A549 (cell line): ENCODE measurements around the gene CIT. TPM values are rescaled to one million over a fixed set of nuclear protein-coding genes. Genes with fewer than 3 reads are reported as not detected.

Experiments
- ATAC-seq, 2 experiments: fragments of 200-7000 bp in 1 of 2; fragments of >200 bp in 1 of 2; cut with Nextera tagmentation in 1 of 2; cut with Tn5 transposase in 1 of 2; 3 replicates each; pipeline versions ENCODE4 v1.8.0 to v1.9.1; 2018 to 2020; ENCODE audit warnings: mild to moderate bottlenecking in 1 of 2, moderate library complexity in 1 of 2
- CTCF ChIA-PET: fragments of 300-600 bp; sonication (Branson Sonifier 250); formaldehyde crosslinking; extraction: SDS; loops from one replicate; lab custom pipeline; 2021; ENCODE audit warnings: antibody characterized with exemption, inconsistent platforms; lab: Yijun Ruan, JAX
- POLR2A ChIA-PET: fragments of 350-600 bp; formaldehyde crosslinking; extraction: SDS; loops from one replicate; lab custom pipeline; 2021; ENCODE audit warnings: antibody characterized with exemption, inconsistent platforms; lab: Yijun Ruan, JAX
- DNase-seq, 2 experiments: peaks; one replicate each; pipeline versions ENCODE4 v3.0.0 to v3.0.0-alpha.2; 2011 to 2016; ENCODE audit warnings: low read depth in 1 of 2, low spot score in 1 of 2
- FAIRE-seq: peaks from 2 replicates; lab custom pipeline; 2011; peaks lifted over from hg19 to GRCh38; lab: Jason Lieb, UNC
- H3K27ac ChIP-seq, 2 experiments: fragments of >200 bp; sonication (Bioruptor Twin); formaldehyde crosslinking; 3 replicates each; pipeline ENCODE4 v1.5.1; 2016 to 2017
- H3K4me1 ChIP-seq: fragments of >200 bp; sonication (Bioruptor Twin); formaldehyde crosslinking; 3 replicates; pipeline ENCODE4 v1.6.1; 2016
- H3K4me2 ChIP-seq: fragments of >200 bp; sonication (Bioruptor Twin); formaldehyde crosslinking; 3 replicates; pipeline ENCODE4 v1.6.1; 2016
- H3K4me3 ChIP-seq: fragments of >200 bp; sonication (Bioruptor Twin); formaldehyde crosslinking; 3 replicates; pipeline ENCODE4 v1.5.1; 2016
- H3K9me3 ChIP-seq: fragments of >200 bp; sonication (Bioruptor Twin); formaldehyde crosslinking; 3 replicates; pipeline ENCODE4 v1.6.1; 2016
- CBX8 ChIP-seq: fragments of 200-600 bp; sonication (generic); IDR thresholded peaks from 2 replicates; pipeline ENCODE4 v1.6.1; 2016
- CEBPB ChIP-seq, 2 experiments: fragments of >200 bp in 1 of 2; sonication (Bioruptor Twin) in 1 of 2; formaldehyde crosslinking in 1 of 2; IDR thresholded peaks; 2 replicates each; pipeline ENCODE4 v1.6.1; 2012 to 2016
- CHD2 ChIP-seq: fragments of 150-350 bp; IDR thresholded peaks from 2 replicates; pipeline ENCODE4 v1.6.1; 2014; ENCODE audit warnings: low read length; ENCODE audit not compliant: partially characterized antibody
- EHMT2 ChIP-seq: fragments of 200-600 bp; sonication (generic); IDR thresholded peaks from 2 replicates; pipeline ENCODE4 v1.6.1; 2016; ENCODE audit warnings: antibody characterized with exemption, low read depth, mild to moderate bottlenecking, moderate library complexity
- EP300 ChIP-seq, 2 experiments: fragments of >200 bp; sonication (Bioruptor Twin); formaldehyde crosslinking; IDR thresholded peaks; 2 replicates in 1 of 2; 3 replicates in 1 of 2; pipeline ENCODE4 v1.6.1; 2016 to 2017
- FOSB ChIP-seq: fragments of 250-450 bp; sonication (Bioruptor Pico); IDR thresholded peaks from 2 replicates; pipeline ENCODE4 v1.5.0; 2020; ENCODE audit warnings: mild to moderate bottlenecking, moderate library complexity
- FOXS1 ChIP-seq: fragments of 250-450 bp; sonication (Bioruptor Pico); IDR thresholded peaks from 2 replicates; pipeline ENCODE4 v1.5.0; 2020; ENCODE audit warnings: mild to moderate bottlenecking, moderate library complexity
- GATA3 ChIP-seq: IDR thresholded peaks from 2 replicates; pipeline ENCODE4 v1.6.1; 2012; ENCODE audit warnings: borderline replicate concordance
- HEYL ChIP-seq: fragments of 250-450 bp; sonication (Bioruptor Pico); IDR thresholded peaks from 2 replicates; pipeline ENCODE4 v1.8.0; 2021; ENCODE audit warnings: mild to moderate bottlenecking, moderate library complexity
- HOXB13 ChIP-seq: fragments of 250-450 bp; sonication (Bioruptor Pico); IDR thresholded peaks from 2 replicates; pipeline ENCODE4 v1.5.0; 2020; ENCODE audit warnings: low read depth, mild to moderate bottlenecking, moderate library complexity
- JUNB ChIP-seq: fragments of >200 bp; sonication (Bioruptor Twin); formaldehyde crosslinking; IDR thresholded peaks from 2 replicates; pipeline ENCODE4 v1.6.1; 2016
- NPAS2 ChIP-seq: fragments of 250-450 bp; sonication (Bioruptor Pico); IDR thresholded peaks from 2 replicates; pipeline ENCODE4 v1.8.0; 2022; ENCODE audit warnings: mild to moderate bottlenecking, moderate library complexity, borderline replicate concordance
- SREBF2 ChIP-seq: fragments of 450-650 bp; IDR thresholded peaks from 2 replicates; pipeline ENCODE4 v1.6.1; 2014; ENCODE audit warnings: mild to moderate bottlenecking, moderate library complexity
- TFCP2L1 ChIP-seq: fragments of 250-450 bp; sonication (Bioruptor Pico); IDR thresholded peaks from 2 replicates; pipeline ENCODE4 v1.5.0; 2021; ENCODE audit warnings: mild to moderate bottlenecking
- TP53 ChIP-seq: fragments of 250-450 bp; sonication (Bioruptor Pico); IDR thresholded peaks from 2 replicates; pipeline ENCODE4 v1.5.0; 2021; ENCODE audit warnings: mild to moderate bottlenecking, moderate library complexity
- ZC3H11A ChIP-seq: fragments of 450-650 bp; IDR thresholded peaks from 2 replicates; pipeline ENCODE4 v1.6.1; 2014; ENCODE audit warnings: antibody characterized with exemption, mild to moderate bottlenecking
- ZFP36 ChIP-seq: fragments of 450-650 bp; IDR thresholded peaks from 2 replicates; pipeline ENCODE4 v1.6.1; 2014; ENCODE audit warnings: borderline replicate concordance; ENCODE audit not compliant: partially characterized antibody
- ZNF302 ChIP-seq: fragments of 250-450 bp; sonication (Bioruptor Pico); IDR thresholded peaks from 2 replicates; pipeline ENCODE4 v1.9.0; 2021; ENCODE audit warnings: inconsistent platforms, mild to moderate bottlenecking, moderate library complexity
- ZSCAN20 ChIP-seq: fragments of 250-450 bp; sonication (Bioruptor Pico); IDR thresholded peaks from 2 replicates; pipeline ENCODE4 v1.8.0; 2022; ENCODE audit warnings: mild to moderate bottlenecking, moderate library complexity
- WGBS: methylation state at CpG from one replicate; pipeline ENCODE4 v1.1.6; 2017; ENCODE audit errors: missing lambda C conversion rate; 5-methylcytosine and 5-hydroxymethylcytosine counted together
- polyA plus RNA-seq, 4 experiments: library from polyadenylated mRNA; depleted of rRNA in 3 of 4; stranded (reverse); fragments of >200 nt; fragmentation: RNase III in 1 of 4; extraction: RNeasy Plus Mini Kit Qiagen cat#74134 plus additional on column Dnase treatment in 1 of 4; gene quantifications; 2 replicates in 3 of 4; 3 replicates in 1 of 4; pipeline ENCODE4 v1.2.3, GENCODE V29; 2011 to 2017
- TF ChIP-seq, protein P1 (sequence below): fragments of >200 bp; sonication (Bioruptor Twin); formaldehyde crosslinking; IDR thresholded peaks from 3 replicates; pipeline ENCODE4 v1.5.1; 2016
- TF ChIP-seq, protein P2 (sequence below): fragments of 200-600 bp; sonication (generic); IDR thresholded peaks from 2 replicates; pipeline ENCODE4 v1.6.1; 2016; ENCODE audit warnings: antibody characterized with exemption, mild to moderate bottlenecking, moderate library complexity

The CIT gene
- polyA plus RNA-seq, 2 of the 4 experiments (the other 2 are of a cell fraction) = 12.5 to 25.4 TPM

DNA sequence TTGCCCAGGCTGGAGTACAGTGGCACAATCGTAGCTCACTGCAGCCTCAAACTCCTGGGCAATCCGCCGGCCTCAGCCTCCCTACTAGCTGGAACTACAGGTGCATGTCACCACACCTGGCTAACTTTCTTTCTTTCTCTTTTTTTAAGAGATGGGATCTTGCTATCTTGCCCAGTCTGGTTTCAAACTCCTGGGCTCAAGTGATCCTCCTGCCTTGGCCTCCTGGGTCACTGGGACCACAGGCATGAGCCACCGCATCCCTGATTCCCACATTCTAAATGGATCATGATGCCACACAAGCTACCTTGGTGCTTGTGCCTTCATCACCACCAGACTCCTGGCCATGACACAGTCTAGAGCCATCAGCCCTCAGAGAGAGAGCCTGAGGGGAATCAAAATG, 165.4 kb downstream of the CIT start:
- Histone ChIP-seq H3K4me1 (peaks cover 10% of the 10 kb centered on the region), H3K4me3 (no peak overlapping the region), H3K4me2 (no peak overlapping the region), H3K27ac (no peak overlapping the region), H3K9me3 (no peaks in the 10 kb centered on the region)
- CTCF ChIA-PET = interaction anchor here (1.0 to 1.7 kb wide), 2 partner anchors 10 to 13 kb away, joined by 3 to 6 read pairs; no protein-coding TSS in a partner anchor
- DNase-seq (no peak), ATAC-seq (no peak), FAIRE-seq (no peak)
- POLR2A ChIA-PET = no interaction called here
- 97% methylated on average over 4 of the region's 4 CpGs for WGBS
- TF ChIP-seq ZNF302 (CRISPR knock-in tag) (no peak), HEYL (CRISPR knock-in tag) (no peak), SREBF2 (no peak), FOSB (CRISPR knock-in tag) (no peak), EHMT2 (no peak), TFCP2L1 (CRISPR knock-in tag) (no peak), EP300 (IDR thresholded peaks at IDR 0.05) (no peak), GATA3 (no peak), HOXB13 (CRISPR knock-in tag) (no peak), JUNB (no peak), TP53 (CRISPR knock-in tag) (no peak), CEBPB (IDR thresholded peaks at IDR 0.05) (no peak), CHD2 (no peak), ZC3H11A (no peak), ZFP36 (no peak)
- TF ChIP-seq, protein P1, sequence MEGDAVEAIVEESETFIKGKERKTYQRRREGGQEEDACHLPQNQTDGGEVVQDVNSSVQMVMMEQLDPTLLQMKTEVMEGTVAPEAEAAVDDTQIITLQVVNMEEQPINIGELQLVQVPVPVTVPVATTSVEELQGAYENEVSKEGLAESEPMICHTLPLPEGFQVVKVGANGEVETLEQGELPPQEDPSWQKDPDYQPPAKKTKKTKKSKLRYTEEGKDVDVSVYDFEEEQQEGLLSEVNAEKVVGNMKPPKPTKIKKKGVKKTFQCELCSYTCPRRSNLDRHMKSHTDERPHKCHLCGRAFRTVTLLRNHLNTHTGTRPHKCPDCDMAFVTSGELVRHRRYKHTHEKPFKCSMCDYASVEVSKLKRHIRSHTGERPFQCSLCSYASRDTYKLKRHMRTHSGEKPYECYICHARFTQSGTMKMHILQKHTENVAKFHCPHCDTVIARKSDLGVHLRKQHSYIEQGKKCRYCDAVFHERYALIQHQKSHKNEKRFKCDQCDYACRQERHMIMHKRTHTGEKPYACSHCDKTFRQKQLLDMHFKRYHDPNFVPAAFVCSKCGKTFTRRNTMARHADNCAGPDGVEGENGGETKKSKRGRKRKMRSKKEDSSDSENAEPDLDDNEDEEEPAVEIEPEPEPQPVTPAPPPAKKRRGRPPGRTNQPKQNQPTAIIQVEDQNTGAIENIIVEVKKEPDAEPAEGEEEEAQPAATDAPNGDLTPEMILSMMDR = no peak

DNA sequence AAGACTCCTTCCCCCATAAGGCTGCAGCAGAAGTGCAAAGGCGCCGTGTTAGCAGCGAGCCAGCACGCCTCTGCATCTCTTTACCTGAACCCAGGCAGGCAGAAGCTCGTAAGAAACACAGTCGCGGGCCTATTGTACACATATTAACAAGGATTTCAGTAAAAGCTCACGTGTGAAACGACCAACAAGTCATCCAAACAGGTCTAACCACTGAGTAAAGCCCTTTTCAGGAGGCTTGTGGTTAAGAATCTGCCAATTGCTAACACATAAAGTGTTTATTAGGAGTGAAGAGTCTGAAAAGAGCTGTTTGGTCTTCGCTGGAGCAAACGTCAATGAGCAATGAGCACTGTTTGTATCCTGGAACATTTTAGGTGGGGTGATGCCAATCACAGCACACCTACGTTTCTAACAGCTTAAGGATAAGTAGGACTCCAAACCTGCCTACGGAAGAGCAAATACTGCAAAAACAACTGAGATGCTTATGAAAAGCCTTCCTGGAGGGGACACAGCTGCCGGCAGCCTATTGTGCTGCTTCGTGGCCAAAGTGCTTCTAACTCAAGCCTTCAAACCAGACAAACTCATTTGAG, 166.1 kb downstream of the CIT start:
- POLR2A ChIA-PET = no interaction called here
- CTCF ChIA-PET = interaction anchor here (1.7 kb wide), 1 partner anchor 10 kb away, joined by 6 read pairs; no protein-coding TSS in a partner anchor
- DNase-seq (no peak), FAIRE-seq (no peak), ATAC-seq (no peak)
- H3K4me2 ChIP-seq = no peak overlapping the region
- TF ChIP-seq ZNF302 (CRISPR knock-in tag) = no peak
- TF ChIP-seq NPAS2 (CRISPR knock-in tag) = no peak
- no peak for TF ChIP-seq HOXB13 (CRISPR knock-in tag)
- TF ChIP-seq ZSCAN20 (CRISPR knock-in tag) = no peak
- TF ChIP-seq EHMT2 = no peak
- TF ChIP-seq FOXS1 (CRISPR knock-in tag) = no peak
- no peak for TF ChIP-seq TP53 (CRISPR knock-in tag)
- no peak for TF ChIP-seq ZFP36
- TF ChIP-seq CBX8 = no peak
- TF ChIP-seq, protein P2, sequence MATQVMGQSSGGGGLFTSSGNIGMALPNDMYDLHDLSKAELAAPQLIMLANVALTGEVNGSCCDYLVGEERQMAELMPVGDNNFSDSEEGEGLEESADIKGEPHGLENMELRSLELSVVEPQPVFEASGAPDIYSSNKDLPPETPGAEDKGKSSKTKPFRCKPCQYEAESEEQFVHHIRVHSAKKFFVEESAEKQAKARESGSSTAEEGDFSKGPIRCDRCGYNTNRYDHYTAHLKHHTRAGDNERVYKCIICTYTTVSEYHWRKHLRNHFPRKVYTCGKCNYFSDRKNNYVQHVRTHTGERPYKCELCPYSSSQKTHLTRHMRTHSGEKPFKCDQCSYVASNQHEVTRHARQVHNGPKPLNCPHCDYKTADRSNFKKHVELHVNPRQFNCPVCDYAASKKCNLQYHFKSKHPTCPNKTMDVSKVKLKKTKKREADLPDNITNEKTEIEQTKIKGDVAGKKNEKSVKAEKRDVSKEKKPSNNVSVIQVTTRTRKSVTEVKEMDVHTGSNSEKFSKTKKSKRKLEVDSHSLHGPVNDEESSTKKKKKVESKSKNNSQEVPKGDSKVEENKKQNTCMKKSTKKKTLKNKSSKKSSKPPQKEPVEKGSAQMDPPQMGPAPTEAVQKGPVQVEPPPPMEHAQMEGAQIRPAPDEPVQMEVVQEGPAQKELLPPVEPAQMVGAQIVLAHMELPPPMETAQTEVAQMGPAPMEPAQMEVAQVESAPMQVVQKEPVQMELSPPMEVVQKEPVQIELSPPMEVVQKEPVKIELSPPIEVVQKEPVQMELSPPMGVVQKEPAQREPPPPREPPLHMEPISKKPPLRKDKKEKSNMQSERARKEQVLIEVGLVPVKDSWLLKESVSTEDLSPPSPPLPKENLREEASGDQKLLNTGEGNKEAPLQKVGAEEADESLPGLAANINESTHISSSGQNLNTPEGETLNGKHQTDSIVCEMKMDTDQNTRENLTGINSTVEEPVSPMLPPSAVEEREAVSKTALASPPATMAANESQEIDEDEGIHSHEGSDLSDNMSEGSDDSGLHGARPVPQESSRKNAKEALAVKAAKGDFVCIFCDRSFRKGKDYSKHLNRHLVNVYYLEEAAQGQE = no peak
- H3K9me3 ChIP-seq = no peaks in the 10 kb centered on the region
- no peak overlapping the region for H3K4me3 ChIP-seq
- WGBS = 95% methylated on average over 15 of the region's 15 CpGs
- H3K4me1 ChIP-seq = peaks cover 4% of the 10 kb centered on the region; the same call in 2 of the 3 replicates
- H3K27ac ChIP-seq = no peak overlapping the region
